ENCODE results near the gene XRCC4.
"Not testable (repeated sequence)": the region's sequence is repeated elsewhere in the genome, so short reads cannot be mapped to it uniquely, and the experiment has no call there.

Gene XRCC4

GRCh38 chr5:83283761-83284160 is 206.4 kb downstream of the XRCC4 start:
- no peak for DNase-seq

GRCh38 chr5:83285661-83286398 is 208.5 kb downstream of the XRCC4 start:
- DNase-seq = no peak

- no peak for DNase-seq
Measured at GRCh38 chr5:83294246-83294645, 216.9 kb downstream of the XRCC4 start.

GRCh38 chr5:83299353-83299752 is 222.0 kb downstream of the XRCC4 start:
- DNase-seq = no peak

- no peak for DNase-seq
Measured at GRCh38 chr5:83306572-83307241, 229.4 kb downstream of the XRCC4 start.

GRCh38 chr5:83312663-83313062 is 235.3 kb downstream of the XRCC4 start:
- DNase-seq = no peak

- no peak for DNase-seq
Measured at GRCh38 chr5:83313436-83313835, 236.1 kb downstream of the XRCC4 start.

GRCh38 chr5:83321483-83322055 is 244.2 kb downstream of the XRCC4 start:
- DNase-seq = no peak

- DNase-seq = no peak
Measured at GRCh38 chr5:83322273-83322924, 245.1 kb downstream of the XRCC4 start.

- no peak for DNase-seq
Measured at GRCh38 chr5:83323557-83324180, 246.3 kb downstream of the XRCC4 start.

- no peak for DNase-seq
Measured at GRCh38 chr5:83331842-83332241, 254.5 kb downstream of the XRCC4 start.

GRCh38 chr5:83337453-83338035 is 260.2 kb downstream of the XRCC4 start:
- no peak for DNase-seq

- DNase-seq = no peak
Measured at GRCh38 chr5:83340511-83340918, 263.2 kb downstream of the XRCC4 start.

- no peak for DNase-seq
Measured at GRCh38 chr5:83341815-83342334, 264.5 kb downstream of the XRCC4 start.

GRCh38 chr5:83342465-83342864 is 265.1 kb downstream of the XRCC4 start:
- DNase-seq = no peak

- DNase-seq = no peak
Measured at GRCh38 chr5:83343299-83343698, 266.0 kb downstream of the XRCC4 start.

GRCh38 chr5:83345423-83345822 is 268.1 kb downstream of the XRCC4 start:
- no peak for DNase-seq

- no peak for DNase-seq
Measured at GRCh38 chr5:83348281-83348780, 271.0 kb downstream of the XRCC4 start.

- no peak for DNase-seq
Measured at GRCh38 chr5:83353231-83353630, 275.9 kb downstream of the XRCC4 start.

GRCh38 chr5:83353774-83354173 is 276.4 kb downstream of the XRCC4 start:
- DNase-seq = no peak

GRCh38 chr5:83354958-83355357 is 277.6 kb downstream of the XRCC4 start:
- DNase-seq = no peak

- not testable (repeated sequence) for DNase-seq
Measured at GRCh38 chr5:83355482-83356014, 278.2 kb downstream of the XRCC4 start.
